K562 (cell line): ENCODE data around the gene ZNF408. TPM values are rescaled to one million over a fixed set of nuclear protein-coding genes. Genes with fewer than 3 reads are reported as not detected.

Source experiments
- AFF4 ChIP-seq: sonication (generic); formaldehyde crosslinking; IDR thresholded peaks from 2 replicates; pipeline ENCODE4 v1.8.0; 2023; ENCODE audit warnings: mild to moderate bottlenecking, missing genetic modification reagents
- CREB3L1 ChIP-seq: fragments of 450-650 bp; IDR thresholded peaks from 2 replicates; pipeline ENCODE4 v1.6.1; 2014; ENCODE audit warnings: low read depth, mild to moderate bottlenecking, moderate library complexity, borderline replicate concordance
- DIDO1 ChIP-seq: fragments of 450-650 bp; IDR thresholded peaks from 2 replicates; pipeline ENCODE4 v1.6.1; 2016; ENCODE audit warnings: low read depth, missing biosample characterization, missing genetic modification characterization
- PATZ1 ChIP-seq: fragments of 250-450 bp; sonication (Bioruptor Pico); IDR thresholded peaks from 2 replicates; pipeline ENCODE4 v1.5.0; 2020; ENCODE audit warnings: mild to moderate bottlenecking, borderline replicate concordance
- PHF20 ChIP-seq: fragments of 450-650 bp; IDR thresholded peaks from 2 replicates; pipeline ENCODE4 v1.6.1; 2018; ENCODE audit not compliant: partially characterized antibody
- RBM34 ChIP-seq: fragments of 200-400 bp; formaldehyde crosslinking; IDR thresholded peaks from 2 replicates; pipeline ENCODE4 v1.6.1; 2018; ENCODE audit warnings: low read length, borderline replicate concordance; ENCODE audit not compliant: insufficient read depth
- SRSF9 ChIP-seq: fragments of 200-400 bp; formaldehyde crosslinking; IDR thresholded peaks from 2 replicates; pipeline ENCODE4 v1.6.1; 2017; ENCODE audit warnings: low read depth, low read length, borderline replicate concordance
- THAP12 ChIP-seq: fragments of 250-450 bp; sonication (Bioruptor Pico); IDR thresholded peaks from 2 replicates; pipeline ENCODE4 v1.9.0; 2021; ENCODE audit warnings: mild to moderate bottlenecking, inconsistent platforms
- TRIM24 ChIP-seq, 2 experiments: fragments of 450-650 bp; IDR thresholded peaks; 2 replicates each; pipeline ENCODE4 v1.6.1; 2016
- ZBTB9 ChIP-seq: fragments of 450-650 bp; formaldehyde crosslinking; IDR thresholded peaks from 2 replicates; pipeline ENCODE4 v1.4.0; 2020; ENCODE audit warnings: mild to moderate bottlenecking, moderate library complexity
- ZNF253 ChIP-seq: fragments of 250-450 bp; sonication (Bioruptor Pico); conservative IDR thresholded peaks from 2 replicates; pipeline ENCODE4 v1.6.1; 2021; ENCODE audit warnings: mild to moderate bottlenecking
- ZNF75A ChIP-seq: fragments of 450-650 bp; formaldehyde crosslinking; IDR thresholded peaks from 2 replicates; pipeline ENCODE4 v1.4.0; 2020; ENCODE audit warnings: mild to moderate bottlenecking
- polyA plus RNA-seq, 8 experiments: library from polyadenylated mRNA; depleted of rRNA in 4 of 8; stranded (reverse) in 5 of 8; unstranded in 3 of 8; fragments of >200 nt; fragmentation: Nextera tagmentation in 2 of 8; fragmentation: Illumina TruSeq in 1 of 8; extraction: Ambion mirVana in 2 of 8; extraction: Trizol in 1 of 8; gene quantifications; 2 replicates each; pipeline versions ENCODE4 v1.2.1 to v1.2.3, GENCODE V29; 2011 to 2014; ENCODE audit warnings: inconsistent platforms in 1 of 8, missing spikeins in 1 of 8
- total RNA-seq, 7 experiments: library from RNA; depleted of rRNA in 6 of 7; stranded (reverse); fragments of >200 nt in 6 of 7; fragmentation: Illumina TruSeq in 2 of 7; extraction: Trizol in 2 of 7; gene quantifications; 2 replicates each; pipeline versions ENCODE4 v1.2.1 to v1.2.3, GENCODE V29; 2011 to 2021; ENCODE audit warnings: low replicate concordance in 1 of 7

ZNF408 gene
- total and polyA plus RNA-seq, 9 of the 15 experiments (the other 6 are each of a cell fraction or from before 2014, with no cell fraction given), result 0.15 to 18.4 (median 7.4) TPM

- TF ChIP-seq RBM34 (no peak), DIDO1 (tag) (peak; percentile 99), THAP12 (CRISPR knock-in tag) (peak; percentile 44; the same call in 1 of the 2 replicates), TRIM24 (IDR thresholded peaks at IDR 0.05) (peak in 1 of 2 experiments; percentile 100; a peak in 2 of 4 replicates), AFF4 (0 out of 2 replicates have a peak, but pooled peaks have one; percentile 40), SRSF9 (no peak), ZBTB9 (CRISPR knock-in tag) (peak; percentile 60; the same call in 1 of the 2 replicates), CREB3L1 (peak; percentile 84), ZNF75A (CRISPR knock-in tag) (peak; percentile 64; the same call in 1 of the 2 replicates), PATZ1 (CRISPR knock-in tag) (no peak), ZNF253 (CRISPR knock-in tag) (no peak), PHF20 (peak; percentile 99)
These were observed at the start of gene ZNF408, which contains the start of gene ARHGAP1 (continued) for GRCh38 chr11:46700241-46701077.
